ENCODE data around the gene RBL2.
"Not testable (repeated sequence)": the region's sequence is repeated elsewhere in the genome, so short reads cannot be mapped to it uniquely, and the experiment has no call there.

RBL2 gene

GRCh38 chr16:53434377-53435065 is at the start of gene RBL2:
Gene RBL2, plus strand, starts transcription at chr16:53434471. Its CDS starts 86 bp downstream, at chr16:53434557.
- DNase-seq (ENCODE audit: low spot score): peak; percentile 60
- FAIRE-seq: no peak

- not testable (repeated sequence) for DNase-seq (ENCODE audit: low spot score); FAIRE-seq
Measured at GRCh38 chr16:53384610-53385009, 49.7 kb upstream of the RBL2 start.

- FAIRE-seq: no peak
- DNase-seq (ENCODE audit: low spot score): no peak
Measured at GRCh38 chr16:53404959-53405358, 29.3 kb upstream of the RBL2 start.

- no peak for FAIRE-seq
- no peak for DNase-seq (ENCODE audit: low spot score)
Measured at GRCh38 chr16:53412549-53412948, 21.7 kb upstream of the RBL2 start.

GRCh38 chr16:53413864-53414263 is 20.4 kb upstream of the RBL2 start:
- no peak for FAIRE-seq
- DNase-seq (ENCODE audit: low spot score): no peak

GRCh38 chr16:53414381-53414780 is 19.9 kb upstream of the RBL2 start:
- FAIRE-seq (no peak), DNase-seq (ENCODE audit: low spot score) (no peak)

- FAIRE-seq (no peak), DNase-seq (ENCODE audit: low spot score) (no peak)
Measured at GRCh38 chr16:53415504-53415903, 18.8 kb upstream of the RBL2 start.

GRCh38 chr16:53417011-53417410 is 17.3 kb upstream of the RBL2 start:
- no peak for FAIRE-seq
- no peak for DNase-seq (ENCODE audit: low spot score)

GRCh38 chr16:53417976-53418375 is 16.3 kb upstream of the RBL2 start:
- no peak for FAIRE-seq
- no peak for DNase-seq (ENCODE audit: low spot score)

GRCh38 chr16:53419383-53419709 is 14.9 kb upstream of the RBL2 start:
- FAIRE-seq; DNase-seq (ENCODE audit: low spot score): not testable (repeated sequence)

- DNase-seq (ENCODE audit: low spot score) (no peak), FAIRE-seq (no peak)
Measured at GRCh38 chr16:53421248-53421647, 13.0 kb upstream of the RBL2 start.

- not testable (repeated sequence) for FAIRE-seq; DNase-seq (ENCODE audit: low spot score)
Measured at GRCh38 chr16:53423968-53424367, 10.3 kb upstream of the RBL2 start.

- no peak for FAIRE-seq
- DNase-seq (ENCODE audit: low spot score): no peak
Measured at GRCh38 chr16:53428681-53429080, 5.6 kb upstream of the RBL2 start.

- FAIRE-seq: no peak
Measured at GRCh38 chr16:53429221-53429943, 4.9 kb upstream of the RBL2 start.

GRCh38 chr16:53430363-53430762 is 3.9 kb upstream of the RBL2 start:
- FAIRE-seq: no peak
- no peak for DNase-seq (ENCODE audit: low spot score)

More at GRCh38 chr16:53429221-53429943, 4.9 kb upstream of the RBL2 start:
- no peak for DNase-seq (ENCODE audit: low spot score)

- no peak for DNase-seq (ENCODE audit: low spot score)
- FAIRE-seq: no peak
Measured at GRCh38 chr16:53433509-53433908, 762 bp upstream of the RBL2 start.

GRCh38 chr16:53433930-53434376 is 318 bp upstream of the RBL2 start:
- DNase-seq (ENCODE audit: low spot score): no peak
- FAIRE-seq: no peak

GRCh38 chr16:53435066-53435688 is 906 bp downstream of the RBL2 start:
- DNase-seq (ENCODE audit: low spot score) (peak; percentile 70), FAIRE-seq (peak; percentile 76)

- DNase-seq (ENCODE audit: low spot score) (no peak), FAIRE-seq (no peak)
Measured at GRCh38 chr16:53440125-53440524, 5.9 kb downstream of the RBL2 start.

GRCh38 chr16:53445534-53445933 is 11.3 kb downstream of the RBL2 start:
- DNase-seq (ENCODE audit: low spot score) (no peak), FAIRE-seq (no peak)

- FAIRE-seq: no peak
Measured at GRCh38 chr16:53446090-53446489, 11.8 kb downstream of the RBL2 start.

GRCh38 chr16:53449816-53450517 is 15.7 kb downstream of the RBL2 start:
- no peak for FAIRE-seq
- DNase-seq (ENCODE audit: low spot score): no peak

More at GRCh38 chr16:53446090-53446489, 11.8 kb downstream of the RBL2 start:
- no peak for DNase-seq (ENCODE audit: low spot score)
